ENCODE results near the gene DCP1B. TPM values are rescaled to one million over a fixed set of nuclear protein-coding genes. Genes with fewer than 3 reads are reported as not detected.

DCP1B gene
- total and polyA plus RNA-seq, 2 of the 4 experiments (the other 2 are of a cell fraction), result 13.3 to 19.7 TPM

- no peak for TF ChIP-seq CEBPB (IDR thresholded peaks at IDR 0.05; ENCODE audit: low read depth, low read length)
- Histone ChIP-seq H3K9ac (ENCODE audit: low read depth, low read length) (no peak overlapping the region), H4K5ac (ENCODE audit: low read depth, low read length) (no peak overlapping the region), H3K4me3 (ENCODE audit: insufficient read depth, low read depth, low read length) (no peak overlapping the region), H3K23ac (ENCODE audit: low read depth, low read length) (no peak overlapping the region), H4K8ac (ENCODE audit: low read depth in 2 of 2, low read length in 2 of 2) (no peak overlapping the region), H2AK9ac (replicated peaks; ENCODE audit: low read depth, low read length, poor library complexity) (no peak overlapping the region), H2AK5ac (ENCODE audit: low read depth, low read length) (peak overlapping the region; percentile 56; the same call in 1 of the 2 replicates), H2BK5ac (ENCODE audit: low read depth, low read length, poor library complexity, severe bottlenecking) (no peak overlapping the region), H3K9me3 (ENCODE audit: control insufficient read depth, insufficient read depth, low read length) (no peaks in the 10 kb centered on the region), H3K4me1 (ENCODE audit: control insufficient read depth, insufficient read depth, low read length) (peaks cover 15% of the 10 kb centered on the region), H3K18ac (ENCODE audit: low read depth, low read length) (no peak overlapping the region), H3K27me3 (ENCODE audit: control insufficient read depth, insufficient read depth, low read length) (no peaks in the 10 kb centered on the region), H2BK120ac (ENCODE audit: low read depth, low read length) (no peak overlapping the region), H3K27ac (ENCODE audit: insufficient read depth, low read length) (no peak overlapping the region), H2AFZ (replicated peaks; ENCODE audit: low read length, poor library complexity) (no peak overlapping the region), H3K9me1 (ENCODE audit: insufficient read depth, low read length) (peaks cover 9% of the 10 kb centered on the region), H3K4ac (ENCODE audit: low read depth, low read length) (0 out of 2 replicates have a peak overlapping the region, but pooled peaks have one; percentile 53), H3K56ac (ENCODE audit: extremely low read depth, insufficient read depth, low read length) (no peak overlapping the region), H3K14ac (replicated peaks; ENCODE audit: low read depth, low read length) (no peak overlapping the region), H2BK20ac (ENCODE audit: low read depth, low read length) (no peak overlapping the region), H4K91ac (ENCODE audit: insufficient read depth, low read depth, low read length) (no peak overlapping the region), H3K4me2 (ENCODE audit: low read depth, low read length) (no peak overlapping the region), H2BK15ac (ENCODE audit: low read depth, low read length) (peak overlapping the region; percentile 14; the same call in 1 of the 3 replicates), H3K79me1 (ENCODE audit: low read depth in 1 of 2, low read length in 2 of 2) (no peaks in the 10 kb centered on the region), H4K20me1 (ENCODE audit: insufficient read depth, low read length) (no peaks in the 10 kb centered on the region), H3K36me3 (ENCODE audit: control insufficient read depth, insufficient read depth, low read length) (no peaks in the 10 kb centered on the region)
- in situ Hi-C loops (cut with MboI; ENCODE audit: low sequenced_read_pairs), result no loop called here
- no CpG with 5 or more reads among the region's 7 CpGs for WGBS, 2 experiments (ENCODE audit: extremely low coverage in 2 of 2, insufficient read length in 1 of 2)
- dilution Hi-C loops (cut with HindIII; ENCODE audit: low sequenced_read_pairs, unreplicated experiment), result no loop called here
- CTCF ChIA-PET, result interaction anchor here (2.0 kb wide), 1 partner anchor 11 kb away, joined by 6 read pairs; no protein-coding TSS in a partner anchor
- no peak for ATAC-seq (ENCODE audit: low read depth)
- no TSS peak for BruUV-seq (replicated peaks)
- DNase-seq, result peak; percentile 9
- POLR2A ChIA-PET (ENCODE audit: unreplicated experiment), result interaction anchor here (0.5 kb wide), 1 partner anchor 19 kb away, joined by 4 read pairs; no protein-coding TSS in a partner anchor
- intact Hi-C loops (cut with micrococcal nuclease), result no loop called here
Measured at GRCh38 chr12:2011643-2012607, 7.7 kb upstream of the DCP1B start.
